ENCODE results near the gene SLC1A1. TPM values are rescaled to one million over a fixed set of nuclear protein-coding genes. Genes with fewer than 3 reads are reported as not detected.
A peak's percentile ranks its signal among the peaks of the same experiment; 100 is the strongest.

The SLC1A1 gene
- total and polyA plus RNA-seq, 4 donors, result 0.33 to 86.0 (median 33.2) TPM

GRCh38 chr9:4550777-4551484, 60.7 kb downstream of the SLC1A1 start (continued):
- TF ChIP-seq NR2F2 (IDR thresholded peaks at IDR 0.05) (peak; percentile 44), YY1 (IDR thresholded peaks at IDR 0.05) (peak; percentile 43), RAD21 (IDR thresholded peaks at IDR 0.05) (peak; percentile 13 to 49), SP1 (IDR thresholded peaks at IDR 0.05) (peak; percentile 90), FOXA1 (IDR thresholded peaks at IDR 0.05) (peak; percentile 36), MAX (IDR thresholded peaks at IDR 0.05) (peak; percentile 71), GABPA (IDR thresholded peaks at IDR 0.05 in 1 of 2, conservative IDR thresholded peaks at IDR 0.05 in 1 of 2) (no peak), HNF4A (conservative IDR thresholded peaks at IDR 0.05) (peak; percentile 72 to 89)
- TF ChIP-seq, protein P1, sequence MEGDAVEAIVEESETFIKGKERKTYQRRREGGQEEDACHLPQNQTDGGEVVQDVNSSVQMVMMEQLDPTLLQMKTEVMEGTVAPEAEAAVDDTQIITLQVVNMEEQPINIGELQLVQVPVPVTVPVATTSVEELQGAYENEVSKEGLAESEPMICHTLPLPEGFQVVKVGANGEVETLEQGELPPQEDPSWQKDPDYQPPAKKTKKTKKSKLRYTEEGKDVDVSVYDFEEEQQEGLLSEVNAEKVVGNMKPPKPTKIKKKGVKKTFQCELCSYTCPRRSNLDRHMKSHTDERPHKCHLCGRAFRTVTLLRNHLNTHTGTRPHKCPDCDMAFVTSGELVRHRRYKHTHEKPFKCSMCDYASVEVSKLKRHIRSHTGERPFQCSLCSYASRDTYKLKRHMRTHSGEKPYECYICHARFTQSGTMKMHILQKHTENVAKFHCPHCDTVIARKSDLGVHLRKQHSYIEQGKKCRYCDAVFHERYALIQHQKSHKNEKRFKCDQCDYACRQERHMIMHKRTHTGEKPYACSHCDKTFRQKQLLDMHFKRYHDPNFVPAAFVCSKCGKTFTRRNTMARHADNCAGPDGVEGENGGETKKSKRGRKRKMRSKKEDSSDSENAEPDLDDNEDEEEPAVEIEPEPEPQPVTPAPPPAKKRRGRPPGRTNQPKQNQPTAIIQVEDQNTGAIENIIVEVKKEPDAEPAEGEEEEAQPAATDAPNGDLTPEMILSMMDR (IDR thresholded peaks at IDR 0.05; ENCODE audit: low read depth, low read length, missing input control), result no peak

- Histone ChIP-seq H3K27me3 (ENCODE audit: control insufficient read depth in 4 of 4, insufficient read depth in 4 of 4, low read length in 3 of 4) (no peaks in the 10 kb centered on the region), H3K4me1 (ENCODE audit: control insufficient read depth in 4 of 4, insufficient read depth in 4 of 4, low read length in 3 of 4) (peaks cover 10 to 33% (median 21%) of the 10 kb centered on the region in 4 donors), H3K36me3 (ENCODE audit: control insufficient read depth in 4 of 4, insufficient read depth in 3 of 4, low read depth in 1 of 4, low read length in 3 of 4) (peaks cover 0 to 4% (median 0%) of the 10 kb centered on the region in 4 donors), H3K4me3 (ENCODE audit: low read depth in 1 of 3, low read length in 3 of 3) (no peak overlapping the region), H3K9ac (ENCODE audit: low read depth in 1 of 2, low read length in 2 of 2) (no peak overlapping the region), H3K9me3 (ENCODE audit: control insufficient read depth in 4 of 4, low read length in 3 of 4) (no peaks in the 10 kb centered on the region), H3K27ac (ENCODE audit: low read depth in 1 of 2, low read length in 2 of 2) (no peak overlapping the region)
- WGBS, result 68% methylated on average over 1 of the region's 1 CpG
- TF ChIP-seq FOXA1 (IDR thresholded peaks at IDR 0.05) (no peak), EGR1 (IDR thresholded peaks at IDR 0.05; ENCODE audit: low read depth in 2 of 2) (no peak), JUND (IDR thresholded peaks at IDR 0.05) (no peak), SP1 (IDR thresholded peaks at IDR 0.05) (no peak)
- no peak for DNase-seq (ENCODE audit: low spot score)
These were observed 63.7 kb downstream of the SLC1A1 start for GRCh38 chr9:4553951-4554381.

DNA sequence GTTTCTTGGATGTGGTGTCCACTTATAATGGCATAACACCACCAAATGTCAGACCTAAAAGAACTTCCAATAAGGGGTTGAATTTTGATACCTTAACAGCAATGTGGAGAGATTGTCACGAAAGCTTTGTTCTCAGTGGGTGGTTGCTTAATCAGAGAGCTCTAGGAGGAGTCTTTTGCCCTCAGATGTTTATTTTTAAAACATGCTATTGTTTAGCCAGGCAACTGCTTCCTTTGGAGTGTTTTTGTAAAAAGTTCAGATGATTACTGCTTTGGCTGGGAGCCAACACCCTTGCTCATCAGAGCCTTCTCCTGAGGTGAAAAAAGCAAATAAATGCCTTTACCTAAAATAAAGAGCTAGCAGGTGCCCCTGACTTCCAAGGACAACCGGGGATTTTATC, 65.0 kb downstream of the SLC1A1 start:
- WGBS, result 56% methylated on average over 2 of the region's 2 CpGs
- H3K9me3 ChIP-seq (ENCODE audit: control insufficient read depth in 4 of 4, low read length in 3 of 4), result no peaks in the 10 kb centered on the region
- no peak for DNase-seq (ENCODE audit: low spot score)

More for the DNA sequence above, 65.0 kb downstream of the SLC1A1 start:
- H3K9ac ChIP-seq (ENCODE audit: low read depth in 1 of 2, low read length in 2 of 2), result no peak overlapping the region
- H3K4me1 ChIP-seq (ENCODE audit: control insufficient read depth in 4 of 4, insufficient read depth in 4 of 4, low read length in 3 of 4), result peaks cover 3 to 20% (median 9%) of the 10 kb centered on the region in 4 donors
- no peak overlapping the region for H3K4me3 ChIP-seq (ENCODE audit: low read depth in 1 of 3, low read length in 3 of 3)
- no peak overlapping the region for H3K27ac ChIP-seq (ENCODE audit: low read depth in 1 of 2, low read length in 2 of 2)
- H3K27me3 ChIP-seq (ENCODE audit: control insufficient read depth in 4 of 4, insufficient read depth in 4 of 4, low read length in 3 of 4), result no peaks in the 10 kb centered on the region
- no peak for TF ChIP-seq HNF4G (IDR thresholded peaks at IDR 0.05)
- TF ChIP-seq NR2F2 (IDR thresholded peaks at IDR 0.05), result no peak
- TF ChIP-seq, protein P1 (IDR thresholded peaks at IDR 0.05; ENCODE audit: low read depth, low read length, missing input control), result no peak
- TF ChIP-seq JUND (IDR thresholded peaks at IDR 0.05), result no peak
- TF ChIP-seq RXRA (IDR thresholded peaks at IDR 0.05), result no peak
- no peak for TF ChIP-seq REST (IDR thresholded peaks at IDR 0.05)
- TF ChIP-seq MAX (IDR thresholded peaks at IDR 0.05), result no peak
- no peak for TF ChIP-seq FOXA1 (IDR thresholded peaks at IDR 0.05)
- TF ChIP-seq SP1 (IDR thresholded peaks at IDR 0.05), result no peak
- TF ChIP-seq YY1 (IDR thresholded peaks at IDR 0.05), result no peak
- TF ChIP-seq EGR1 (IDR thresholded peaks at IDR 0.05; ENCODE audit: low read depth in 2 of 2), result no peak
- H3K36me3 ChIP-seq (ENCODE audit: control insufficient read depth in 4 of 4, insufficient read depth in 3 of 4, low read depth in 1 of 4, low read length in 3 of 4), result peaks cover 0 to 4% (median 0%) of the 10 kb centered on the region in 4 donors
